HepG2 (cell line): Measurements from ENCODE around the gene VEGFC. TPM values are rescaled to one million over a fixed set of nuclear protein-coding genes. Genes with fewer than 3 reads are reported as not detected.
A peak's percentile ranks its signal among the peaks of the same experiment; 100 is the strongest.

Experiments
- ATAC-seq: fragments of 200-7000 bp; cut with Tn5 transposase; 3 replicates; pipeline ENCODE4 v1.9.1; 2020; ENCODE audit warnings: mild to moderate bottlenecking, moderate library complexity
- BruUV-seq: library from RNA; stranded (reverse); fragments of 400-500 nt; replicated peaks from 2 replicates; lab custom pipeline; 2021; lab: Mats Ljungman, UMichigan
- CTCF ChIA-PET: fragments of 300-600 bp; formaldehyde crosslinking; extraction: SDS; loops from one replicate; lab custom pipeline; 2021; ENCODE audit warnings: low total read pairs, inconsistent platforms, low intra/inter-chr PET ratio; lab: Yijun Ruan, JAX
- POLR2A ChIA-PET: fragments of 350-600 bp; sonication (Branson Sonifier 250); formaldehyde crosslinking; loops from one replicate; lab custom pipeline; 2020; ENCODE audit warnings: antibody characterized with exemption, inconsistent platforms; lab: Yijun Ruan, JAX
- DNase-seq: peaks from one replicate; pipeline ENCODE4 v3.0.0-alpha.2; 2015; ENCODE audit warnings: low spot score
- FAIRE-seq: peaks from 3 replicates; lab custom pipeline; 2011; peaks lifted over from hg19 to GRCh38; lab: Jason Lieb, UNC
- H2AFZ ChIP-seq: one replicate; pipeline ENCODE4 v1.6.1; 2011; ENCODE audit warnings: low read length, inconsistent platforms
- H3K27ac ChIP-seq: fragments of 300-600 bp; 3 replicates; pipeline ENCODE4 v1.8.0; 2011; ENCODE audit warnings: mixed run types, mild to moderate bottlenecking, mixed read lengths, low read length, inconsistent platforms; ENCODE audit not compliant: insufficient read depth; ENCODE audit errors: extremely low read length
- H3K27me3 ChIP-seq, 2 experiments: fragments of 200-600 bp in 1 of 2; 2 replicates in 1 of 2; 3 replicates in 1 of 2; pipeline versions ENCODE4 v1.6.0 to v1.8.0; 2011; ENCODE audit warnings: low read length in 2 of 2, mild to moderate bottlenecking in 2 of 2, moderate library complexity in 2 of 2, inconsistent platforms in 1 of 2; ENCODE audit not compliant: insufficient read depth in 2 of 2, control insufficient read depth in 1 of 2
- H3K36me3 ChIP-seq, 2 experiments: fragments of 200-600 bp in 1 of 2; replicated peaks in 1 of 2; 2 replicates in 1 of 2; 3 replicates in 1 of 2; pipeline versions ENCODE4 v1.5.1 to v1.8.0; 2011; ENCODE audit warnings: low read length in 2 of 2, inconsistent platforms in 1 of 2; ENCODE audit not compliant: insufficient read depth in 2 of 2, control insufficient read depth in 1 of 2
- H3K4me1 ChIP-seq: 2 replicates; pipeline ENCODE4 v1.5.1; 2012; ENCODE audit warnings: low read length, inconsistent platforms; ENCODE audit not compliant: insufficient read depth
- H3K4me2 ChIP-seq: 2 replicates; pipeline ENCODE4 v1.6.0; 2011; ENCODE audit warnings: low read depth, low read length, inconsistent platforms
- H3K4me3 ChIP-seq, 3 experiments: fragments of 200-600 bp in 1 of 3; sonication (generic), shearing (Covaris generic) in 1 of 3; replicated peaks in 1 of 3; 2 replicates each; pipeline ENCODE4 v1.5.1; 2011 to 2016; ENCODE audit warnings: low read length in 3 of 3, inconsistent platforms in 2 of 3, low read depth in 2 of 3, mild to moderate bottlenecking in 2 of 3, control low read depth in 1 of 3, mixed read lengths in 1 of 3; ENCODE audit not compliant: insufficient read depth in 1 of 3
- H3K79me2 ChIP-seq: one replicate; pipeline ENCODE4 v1.6.1; 2011; ENCODE audit warnings: low read length, inconsistent platforms; ENCODE audit not compliant: insufficient read depth
- H3K9ac ChIP-seq: 2 replicates; pipeline ENCODE4 v1.6.0; 2011; ENCODE audit warnings: mild to moderate bottlenecking, low read depth, low read length, inconsistent platforms; ENCODE audit not compliant: insufficient read depth
- H3K9me3 ChIP-seq: 2 replicates; pipeline ENCODE4 v1.5.1; 2012; ENCODE audit warnings: mild to moderate bottlenecking, low read length
- H4K20me1 ChIP-seq: 2 replicates; pipeline ENCODE4 v1.6.0; 2011; ENCODE audit warnings: inconsistent platforms, mild to moderate bottlenecking, low read length, moderate library complexity; ENCODE audit not compliant: insufficient read depth
- AKNA ChIP-seq: sonication (generic); formaldehyde crosslinking; IDR thresholded peaks from 2 replicates; pipeline ENCODE4 v1.4.0; 2020; ENCODE audit warnings: missing genetic modification reagents, borderline replicate concordance
- ATF7 ChIP-seq, 2 experiments: fragments of 450-650 bp in 1 of 2; sonication (generic) in 1 of 2; formaldehyde crosslinking in 1 of 2; IDR thresholded peaks; 2 replicates each; pipeline versions ENCODE4 v1.4.0 to v1.6.1; 2016 to 2020; ENCODE audit warnings: antibody characterized with exemption in 1 of 2, mild to moderate bottlenecking in 1 of 2, missing genetic modification reagents in 1 of 2
- CENPX ChIP-seq: sonication (generic); formaldehyde crosslinking; IDR thresholded peaks from 2 replicates; pipeline ENCODE4 v1.9.0; 2021; ENCODE audit warnings: mild to moderate bottlenecking, missing genetic modification reagents, moderate library complexity
- CREB1 ChIP-seq, 2 experiments: fragments of 450-650 bp in 1 of 2; IDR thresholded peaks; 2 replicates each; pipeline ENCODE4 v1.6.1; 2016 to 2017; ENCODE audit warnings: control low read depth in 1 of 2, mild to moderate bottlenecking in 1 of 2, missing compliant biosample characterization in 1 of 2, missing genetic modification characterization in 1 of 2
- EED ChIP-seq: sonication (generic); formaldehyde crosslinking; IDR thresholded peaks from 2 replicates; pipeline ENCODE4 v1.5.0; 2020; ENCODE audit warnings: mild to moderate bottlenecking, missing genetic modification reagents
- HNF4A ChIP-seq: sonication (generic); formaldehyde crosslinking; IDR thresholded peaks from 2 replicates; pipeline ENCODE4 v1.4.0; 2020; ENCODE audit warnings: missing genetic modification reagents
- NR2F6 ChIP-seq, 2 experiments: IDR thresholded peaks; 2 replicates each; pipeline ENCODE4 v1.6.1; 2016; ENCODE audit warnings: antibody characterized with exemption in 1 of 2, mild to moderate bottlenecking in 1 of 2
- SMAD1 ChIP-seq: sonication (generic); formaldehyde crosslinking; IDR thresholded peaks from 2 replicates; pipeline ENCODE4 v1.4.0; 2020; ENCODE audit warnings: missing genetic modification reagents, low read depth, mild to moderate bottlenecking, borderline replicate concordance
- SNAI1 ChIP-seq: sonication (generic); formaldehyde crosslinking; IDR thresholded peaks from 2 replicates; pipeline ENCODE4 v1.5.0; 2020; ENCODE audit warnings: mild to moderate bottlenecking, missing genetic modification reagents, borderline replicate concordance
- ZFP62 ChIP-seq: sonication (generic); formaldehyde crosslinking; IDR thresholded peaks from 2 replicates; pipeline ENCODE4 v1.4.0; 2020; ENCODE audit warnings: missing genetic modification reagents
- ZNF556 ChIP-seq: sonication (generic); formaldehyde crosslinking; IDR thresholded peaks from 2 replicates; pipeline ENCODE4 v1.4.0; 2020; ENCODE audit warnings: mild to moderate bottlenecking, missing genetic modification reagents, borderline replicate concordance
- ZNF607 ChIP-seq: sonication (generic); formaldehyde crosslinking; IDR thresholded peaks from 2 replicates; pipeline ENCODE4 v1.5.1; 2020; ENCODE audit warnings: missing genetic modification reagents, mild to moderate bottlenecking, borderline replicate concordance
- ZNF768 ChIP-seq: sonication (generic); formaldehyde crosslinking; IDR thresholded peaks from 2 replicates; pipeline ENCODE4 v1.4.0; 2020; ENCODE audit warnings: missing genetic modification reagents
- ZNF841 ChIP-seq: sonication (generic); formaldehyde crosslinking; IDR thresholded peaks from 2 replicates; pipeline ENCODE4 v1.8.1; 2023; ENCODE audit warnings: missing genetic modification reagents, borderline replicate concordance
- ZUFSP ChIP-seq: sonication (generic); formaldehyde crosslinking; IDR thresholded peaks from 2 replicates; pipeline ENCODE4 v1.9.0; 2021; ENCODE audit warnings: missing genetic modification reagents, mild to moderate bottlenecking, borderline replicate concordance
- WGBS: methylation state at CpG from one replicate; pipeline ENCODE4 v1.1.6; 2017; ENCODE audit warnings: low lambda C conversion rate; 5-methylcytosine and 5-hydroxymethylcytosine counted together
- in situ Hi-C: cut with HindIII; loops from 2 replicates; pipeline ENCODE4 v1.10.0; 2017; ENCODE audit warnings: low pct_unique_long_range_greater_than_20kb; ENCODE audit not compliant: extremely low pct_ligation_motif_present
- intact Hi-C: fragments of 100-400 bp; cut with micrococcal nuclease; formaldehyde crosslinking; loops from one replicate; pipeline ENCODE4 v1.10.0; 2022; ENCODE audit not compliant: unreplicated experiment
- polyA plus RNA-seq, 8 experiments: library from polyadenylated mRNA; depleted of rRNA in 3 of 8; stranded (reverse) in 7 of 8; unstranded in 1 of 8; fragments of >200 nt; fragmentation: Illumina TruSeq in 4 of 8; extraction: Trizol in 4 of 8; gene quantifications; 2 replicates each; pipeline versions ENCODE4 v1.2.1 to v1.2.3, GENCODE V29; 2011 to 2016; ENCODE audit warnings: low read depth in 4 of 8, missing spikeins in 1 of 8, mixed read lengths in 1 of 8; ENCODE audit not compliant: insufficient read depth in 1 of 8
- total RNA-seq, 5 experiments: library from RNA; depleted of rRNA; stranded (reverse); fragments of >200 nt; fragmentation: Illumina TruSeq; extraction: Trizol; gene quantifications; 2 replicates each; pipeline ENCODE4 v1.2.3, GENCODE V29; 2016; ENCODE audit warnings: low read depth in 1 of 5

Gene VEGFC
- total and polyA plus RNA-seq, 2 of the 13 experiments (the other 11 are each of a cell fraction or from before 2014, with no cell fraction given) = not detected

- ATAC-seq (no peak), FAIRE-seq (no peak), DNase-seq (no peak)
- no TSS peak for BruUV-seq
- Histone ChIP-seq H3K4me1 (no peaks in the 10 kb centered on the region), H3K4me2 (no peak overlapping the region), H3K79me2 (no peaks in the 10 kb centered on the region), H3K9me3 (no peaks in the 10 kb centered on the region), H4K20me1 (no peaks in the 10 kb centered on the region), H3K27me3 (no peaks in the 10 kb centered on the region; a peak in 1 of 5 replicates), H3K4me3 (no peak overlapping the region), H3K9ac (no peak overlapping the region), H2AFZ (no peak overlapping the region), H3K36me3 (no peaks in the 10 kb centered on the region), H3K27ac (no peak overlapping the region)
- no peak for TF ChIP-seq ZFP62
- peak; percentile 94 for TF ChIP-seq CREB1 (IDR thresholded peaks at IDR 0.05)
- TF ChIP-seq CREB1 (CRISPR knock-in tag; IDR thresholded peaks at IDR 0.05) = no peak
- no peak for TF ChIP-seq HNF4A (CRISPR knock-in tag)
- no peak for TF ChIP-seq SNAI1 (CRISPR knock-in tag)
- no peak for TF ChIP-seq ZNF768 (CRISPR knock-in tag)
- TF ChIP-seq ATF7 (IDR thresholded peaks at IDR 0.05) = peak; percentile 98
- no peak for TF ChIP-seq ATF7 (CRISPR knock-in tag; IDR thresholded peaks at IDR 0.05)
- no peak for TF ChIP-seq ZUFSP (CRISPR knock-in tag)
- no peak for TF ChIP-seq AKNA (CRISPR knock-in tag)
- no peak for TF ChIP-seq ZNF556 (CRISPR knock-in tag)
- TF ChIP-seq SMAD1 (CRISPR knock-in tag) = no peak
- no peak for TF ChIP-seq ZNF607
- no peak for TF ChIP-seq NR2F6 (IDR thresholded peaks at IDR 0.05)
- TF ChIP-seq NR2F6 (CRISPR knock-in tag; IDR thresholded peaks at IDR 0.05) = no peak
- no peak for TF ChIP-seq EED (CRISPR knock-in tag)
- no peak for TF ChIP-seq ZNF841 (CRISPR knock-in tag)
- TF ChIP-seq CENPX (CRISPR knock-in tag) = no peak
- ChIA-PET CTCF (no interaction called here), POLR2A (no interaction called here)
- intact Hi-C loops (no loop called here), in situ Hi-C loops (no loop called here)
- WGBS = 0% methylated on average over 8 of the region's 8 CpGs
Measured at GRCh38 chr4:176635372-176636261, 157.1 kb downstream of the VEGFC start.
